ENCODE measurements around the gene C6orf120.

GRCh38 chr6:169725125-169726048, 23.5 kb downstream of the C6orf120 start:
- TF ChIP-seq CTCF (IDR thresholded peaks at IDR 0.05; ENCODE audit: low read depth, low read length) (no peak), EZH2phosphoT487 (IDR thresholded peaks at IDR 0.05; ENCODE audit: low read depth) (no peak)
